ENCODE data around the gene PIK3R4.

GRCh38 chr3:130743354-130743753 is 3.3 kb downstream of the PIK3R4 start:
- TF ChIP-seq EZH2 (IDR thresholded peaks at IDR 0.05; ENCODE audit: borderline replicate concordance, low read length) (no peak), CTCF (conservative IDR thresholded peaks at IDR 0.05 in 1 of 2, IDR thresholded peaks at IDR 0.05 in 1 of 2; ENCODE audit: extremely low read depth in 1 of 2, insufficient read depth in 1 of 2, low read depth in 1 of 2, low read length in 2 of 2) (no peak)

Measured in mammary epithelial cell (primary cell).